Heart left ventricle (tissue), 13 donors: ENCODE measurements around the gene SLC7A7.

Experiments used
- CTCF ChIP-seq, 12 donors: fragments of 200-600 bp; sonication (generic) in 4 of 12; IDR thresholded peaks; one replicate each; pipeline versions ENCODE4 v1.5.0 to v1.8.0; 2018 to 2022; ENCODE audit warnings: antibody characterized with exemption in 12 of 12, mild to moderate bottlenecking in 5 of 12
- POLR2A ChIP-seq, 2 donors: fragments of 450-650 bp; IDR thresholded peaks; one replicate each; pipeline ENCODE4 v1.6.1; 2017; ENCODE audit warnings: antibody characterized with exemption in 2 of 2, mild to moderate bottlenecking in 2 of 2, moderate library complexity in 2 of 2
- donor health status: ischemic (EF 13 %, LVEDD 7.1; RV severe dilation, severe dysfunction).
- donor health status: DM: no; HTN: yes; CAD: no.
- donor health status: DM: no; HTN: no; CAD: no.
- donor health status: ischemic (EF 25% LVEDD 6.9; RV normal size, moderate dysfunction).
- donor health status: ischemic (EF 25% LVEDD 5.7; RV mildly dilated, moderate dysfunction).
- donor health status: ischemic (EF 35%, LVEDD 5.7; RV mildly dilated, moderate dysfunction).
- donor health status: nonischemic (EF 11% LVEDD 7.7; RV severe dilation, severe dysfunction).
- donor health status: DM: yes; HTN: yes; CAD: no.
- donor health status: PGD.
- donor health status: ischemic (EF 29% LVEDD 5.4; RV normal size, mild dysfunction).
- donor health status: nonischemic (EF 23%, LVEDD 6.1; RV moderate dilation, normal function).

GRCh38 chr14:22856428-22856827, 41.2 kb upstream of the SLC7A7 start:
- no peak for TF ChIP-seq CTCF (IDR thresholded peaks at IDR 0.05)
- TF ChIP-seq POLR2A (IDR thresholded peaks at IDR 0.05), result no peak
